Prostate gland (tissue), 2 donors: ENCODE measurements around the gene HK1.

Experiments
- POLR2A ChIP-seq: fragments of 450-650 bp; IDR thresholded peaks from one replicate; pipeline ENCODE4 v1.6.1; 2016; ENCODE audit warnings: antibody characterized with exemption, mild to moderate bottlenecking
- POLR2AphosphoS5 ChIP-seq: sonication (generic); formaldehyde crosslinking; IDR thresholded peaks from one replicate; pipeline ENCODE4 v1.6.1; 2017; ENCODE audit warnings: antibody characterized with exemption
- TF ChIP-seq, protein P1 (sequence below), 4 experiments: fragments of 200-600 bp in 2 of 4; fragments of 450-650 bp in 2 of 4; sonication (generic) in 2 of 4; IDR thresholded peaks; 1 replicate in 3 of 4; 2 replicates in 1 of 4; pipeline ENCODE4 v1.5.1; 2016 to 2019; ENCODE audit warnings: antibody characterized with exemption in 4 of 4, mild to moderate bottlenecking in 2 of 4, moderate library complexity in 2 of 4

DNA sequence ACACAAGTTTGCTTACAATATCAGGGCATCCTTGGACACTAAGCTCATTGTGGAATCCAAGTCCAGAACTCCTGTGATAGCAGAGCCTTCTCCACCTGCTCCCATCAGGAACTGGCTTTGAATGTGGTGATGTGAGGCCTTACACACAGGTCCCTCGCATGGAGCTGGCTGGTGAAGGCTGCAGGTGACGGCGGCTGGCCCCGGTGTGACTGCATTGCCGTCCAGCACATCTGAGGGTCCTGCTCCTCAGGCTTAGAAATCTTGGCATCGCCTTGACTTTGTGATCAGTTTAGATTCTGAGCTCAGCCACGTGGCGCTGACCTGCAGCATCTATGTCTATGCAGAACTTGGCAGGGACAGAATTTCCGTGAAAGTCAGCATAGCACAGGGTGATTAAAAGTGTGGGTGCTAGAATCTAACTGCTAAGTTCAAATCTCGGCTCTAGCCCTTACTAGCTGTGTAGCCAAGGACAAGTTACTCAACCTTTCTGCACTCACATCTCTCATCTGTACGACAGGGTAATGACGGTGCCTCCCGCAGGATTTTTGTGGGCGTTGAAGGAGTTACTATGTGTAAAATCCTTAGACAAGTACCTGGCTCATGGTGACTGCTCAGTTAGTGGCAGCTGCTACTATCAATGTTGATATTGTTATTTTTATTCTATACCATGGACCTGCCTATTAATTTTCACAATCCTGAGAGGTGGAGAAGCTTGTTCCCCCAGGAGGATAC lies 31.5 kb upstream of the HK1 start:
- TF ChIP-seq, protein P1, sequence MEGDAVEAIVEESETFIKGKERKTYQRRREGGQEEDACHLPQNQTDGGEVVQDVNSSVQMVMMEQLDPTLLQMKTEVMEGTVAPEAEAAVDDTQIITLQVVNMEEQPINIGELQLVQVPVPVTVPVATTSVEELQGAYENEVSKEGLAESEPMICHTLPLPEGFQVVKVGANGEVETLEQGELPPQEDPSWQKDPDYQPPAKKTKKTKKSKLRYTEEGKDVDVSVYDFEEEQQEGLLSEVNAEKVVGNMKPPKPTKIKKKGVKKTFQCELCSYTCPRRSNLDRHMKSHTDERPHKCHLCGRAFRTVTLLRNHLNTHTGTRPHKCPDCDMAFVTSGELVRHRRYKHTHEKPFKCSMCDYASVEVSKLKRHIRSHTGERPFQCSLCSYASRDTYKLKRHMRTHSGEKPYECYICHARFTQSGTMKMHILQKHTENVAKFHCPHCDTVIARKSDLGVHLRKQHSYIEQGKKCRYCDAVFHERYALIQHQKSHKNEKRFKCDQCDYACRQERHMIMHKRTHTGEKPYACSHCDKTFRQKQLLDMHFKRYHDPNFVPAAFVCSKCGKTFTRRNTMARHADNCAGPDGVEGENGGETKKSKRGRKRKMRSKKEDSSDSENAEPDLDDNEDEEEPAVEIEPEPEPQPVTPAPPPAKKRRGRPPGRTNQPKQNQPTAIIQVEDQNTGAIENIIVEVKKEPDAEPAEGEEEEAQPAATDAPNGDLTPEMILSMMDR (IDR thresholded peaks at IDR 0.05): no peak
- TF ChIP-seq POLR2A: no peak
- TF ChIP-seq POLR2AphosphoS5: no peak
